H9 (cell line): ENCODE measurements around the gene UNC93A. TPM values are rescaled to one million over a fixed set of nuclear protein-coding genes. Genes with fewer than 3 reads are reported as not detected.

ENCODE experiments used
- DNase-seq: peaks from one replicate; pipeline ENCODE4 v3.0.0-alpha.2; 2017
- H2AFZ ChIP-seq: one replicate; pipeline ENCODE4 v1.6.1; 2013; ENCODE audit warnings: mild to moderate bottlenecking, low read length, control low read depth, moderate library complexity
- H2AK5ac ChIP-seq: 2 replicates; pipeline ENCODE4 v1.6.1; 2013; ENCODE audit warnings: low read length, control low read depth, mixed read lengths; ENCODE audit not compliant: insufficient read length
- H2BK120ac ChIP-seq: one replicate; pipeline ENCODE4 v1.6.1; 2013; ENCODE audit warnings: low read depth, mild to moderate bottlenecking, low read length, control low read depth, inconsistent platforms; ENCODE audit not compliant: poor library complexity, severe bottlenecking
- H2BK12ac ChIP-seq: 2 replicates; pipeline ENCODE4 v1.6.1; 2013; ENCODE audit warnings: low read length, control low read depth, mixed read lengths, low read depth; ENCODE audit not compliant: insufficient read length
- H2BK15ac ChIP-seq: 2 replicates; pipeline ENCODE4 v1.6.1; 2013; ENCODE audit warnings: low read depth, low read length, control low read depth
- H2BK20ac ChIP-seq: one replicate; pipeline ENCODE4 v1.6.1; 2013; ENCODE audit warnings: low read depth, mild to moderate bottlenecking, low read length, control low read depth, inconsistent platforms; ENCODE audit not compliant: poor library complexity, severe bottlenecking
- H2BK5ac ChIP-seq: 2 replicates; pipeline ENCODE4 v1.6.1; 2013; ENCODE audit warnings: low read length, control low read depth, mixed read lengths; ENCODE audit not compliant: insufficient read length
- H3K14ac ChIP-seq: 2 replicates; pipeline ENCODE4 v1.6.1; 2013; ENCODE audit warnings: low read length, control low read depth; ENCODE audit not compliant: insufficient read depth
- H3K18ac ChIP-seq: 2 replicates; pipeline ENCODE4 v1.6.1; 2013; ENCODE audit warnings: low read depth, mild to moderate bottlenecking, mixed read lengths, low read length, control low read depth; ENCODE audit not compliant: insufficient read length
- H3K23ac ChIP-seq: 2 replicates; pipeline ENCODE4 v1.6.1; 2013; ENCODE audit warnings: low read length, control low read depth, mixed read lengths, low read depth; ENCODE audit not compliant: insufficient read length
- H3K23me2 ChIP-seq: 2 replicates; pipeline ENCODE4 v1.6.1; 2013; ENCODE audit warnings: low read depth, mild to moderate bottlenecking, mixed read lengths, low read length, control low read depth; ENCODE audit not compliant: insufficient read length, poor library complexity, severe bottlenecking
- H3K27ac ChIP-seq: 2 replicates; pipeline ENCODE4 v1.5.1; 2013; ENCODE audit warnings: low read length, control low read depth, mixed read lengths, low read depth; ENCODE audit not compliant: insufficient read length
- H3K27me3 ChIP-seq: 2 replicates; pipeline ENCODE4 v1.6.1; 2013; ENCODE audit warnings: low read length, control low read depth, inconsistent platforms; ENCODE audit not compliant: insufficient read depth
- H3K4ac ChIP-seq: 2 replicates; pipeline ENCODE4 v1.6.1; 2013; ENCODE audit warnings: low read depth, mild to moderate bottlenecking, control low read depth, inconsistent platforms, low read length, moderate library complexity
- H3K4me1 ChIP-seq: 2 replicates; pipeline ENCODE4 v1.6.1; 2013; ENCODE audit warnings: low read length, control low read depth, inconsistent platforms; ENCODE audit not compliant: insufficient read depth
- H3K4me2 ChIP-seq: 2 replicates; pipeline ENCODE4 v1.6.1; 2013; ENCODE audit warnings: low read length, control low read depth, mixed read lengths; ENCODE audit not compliant: insufficient read length, insufficient read depth
- H3K56ac ChIP-seq: 2 replicates; pipeline ENCODE4 v1.6.1; 2013; ENCODE audit warnings: low read depth, mild to moderate bottlenecking, mixed read lengths, low read length, control low read depth; ENCODE audit not compliant: insufficient read length
- H3K79me1 ChIP-seq: 2 replicates; pipeline ENCODE4 v1.6.1; 2013; ENCODE audit warnings: low read depth, mild to moderate bottlenecking, moderate library complexity, low read length, control low read depth, inconsistent platforms; ENCODE audit not compliant: insufficient read depth, poor library complexity, severe bottlenecking
- H3K79me2 ChIP-seq: 2 replicates; pipeline ENCODE4 v1.6.1; 2013; ENCODE audit warnings: low read length, control low read depth, inconsistent platforms; ENCODE audit not compliant: insufficient read depth
- H3K9ac ChIP-seq: 2 replicates; pipeline ENCODE4 v1.6.1; 2013; ENCODE audit warnings: low read length, control low read depth, mixed read lengths; ENCODE audit not compliant: insufficient read length; ENCODE audit errors: extremely low read depth
- H3K9me3 ChIP-seq: one replicate; pipeline ENCODE4 v1.6.1; 2013; ENCODE audit warnings: low read depth, low read length, inconsistent platforms; ENCODE audit not compliant: control insufficient read depth
- H3T11ph ChIP-seq: one replicate; pipeline ENCODE4 v1.6.1; 2013; ENCODE audit warnings: mild to moderate bottlenecking, low read length, control low read depth, inconsistent platforms
- H4K20me1 ChIP-seq: one replicate; pipeline ENCODE4 v1.6.1; 2013; ENCODE audit not compliant: control insufficient read depth, insufficient read length, insufficient read depth
- H4K5ac ChIP-seq: 2 replicates; pipeline ENCODE4 v1.6.1; 2013; ENCODE audit warnings: low read depth, mild to moderate bottlenecking, mixed read lengths, low read length, control low read depth; ENCODE audit not compliant: insufficient read length
- H4K8ac ChIP-seq: replicated peaks from 2 replicates; pipeline ENCODE4 v1.6.1; 2013; ENCODE audit warnings: low read length, control low read depth, mixed read lengths, low read depth; ENCODE audit not compliant: insufficient read length
- H4K91ac ChIP-seq: 2 replicates; pipeline ENCODE4 v1.6.1; 2013; ENCODE audit warnings: low read depth, mild to moderate bottlenecking, moderate library complexity, mixed read lengths, low read length, control low read depth; ENCODE audit not compliant: insufficient read length
- H3K27ac Mint-ChIP-seq, 3 experiments: 2 replicates in 2 of 3; 3 replicates in 1 of 3; pipeline ENCODE4 v1.8.0; 2020 to 2021; ENCODE audit warnings: mixed read lengths in 3 of 3, mild to moderate bottlenecking in 1 of 3, moderate library complexity in 1 of 3
- H3K27me3 Mint-ChIP-seq: 2 replicates; pipeline ENCODE4 v1.8.0; 2021; ENCODE audit warnings: low read depth, mild to moderate bottlenecking, moderate library complexity, mixed read lengths
- H3K36me3 Mint-ChIP-seq, 3 experiments: 2 replicates in 2 of 3; 3 replicates in 1 of 3; pipeline ENCODE4 v1.8.0; 2020 to 2021; ENCODE audit warnings: low read depth in 3 of 3, mixed read lengths in 3 of 3; ENCODE audit not compliant: insufficient read depth in 1 of 3
- H3K4me1 Mint-ChIP-seq, 2 experiments: 2 replicates each; pipeline ENCODE4 v1.8.0; 2020; ENCODE audit warnings: mixed read lengths in 2 of 2
- H3K4me3 Mint-ChIP-seq, 2 experiments: 2 replicates in 1 of 2; 3 replicates in 1 of 2; pipeline ENCODE4 v1.8.0; 2020 to 2021; ENCODE audit warnings: mild to moderate bottlenecking in 2 of 2, mixed read lengths in 2 of 2, moderate library complexity in 1 of 2
- H3K9me3 Mint-ChIP-seq, 2 experiments: 2 replicates in 1 of 2; 3 replicates in 1 of 2; pipeline ENCODE4 v1.8.0; 2020; ENCODE audit warnings: mild to moderate bottlenecking in 2 of 2, mixed read lengths in 2 of 2, moderate library complexity in 1 of 2
- CTCF ChIP-seq: fragments of 200-600 bp; sonication (generic); conservative IDR thresholded peaks from 3 replicates; pipeline ENCODE4 v1.8.0; 2021; ENCODE audit warnings: antibody characterized with exemption, mild to moderate bottlenecking
- WGBS: extraction: QIAGEN DNeasy Blood & Tissue Kit; methylation state at CpG from one replicate; pipeline ENCODE4 v1.1.7; 2013; ENCODE audit warnings: missing lambda C conversion rate, low lambda C conversion rate, mixed read lengths; ENCODE audit not compliant: insufficient read length; ENCODE audit errors: extremely low coverage; 5-methylcytosine and 5-hydroxymethylcytosine counted together
- total RNA-seq: library from RNA; stranded (reverse); gene quantifications from 2 replicates; pipeline ENCODE4 v1.2.1, GENCODE V29; 2021

Gene UNC93A
- total RNA-seq, 1 experiment from 2014 or later = 0.70 TPM

DNA sequence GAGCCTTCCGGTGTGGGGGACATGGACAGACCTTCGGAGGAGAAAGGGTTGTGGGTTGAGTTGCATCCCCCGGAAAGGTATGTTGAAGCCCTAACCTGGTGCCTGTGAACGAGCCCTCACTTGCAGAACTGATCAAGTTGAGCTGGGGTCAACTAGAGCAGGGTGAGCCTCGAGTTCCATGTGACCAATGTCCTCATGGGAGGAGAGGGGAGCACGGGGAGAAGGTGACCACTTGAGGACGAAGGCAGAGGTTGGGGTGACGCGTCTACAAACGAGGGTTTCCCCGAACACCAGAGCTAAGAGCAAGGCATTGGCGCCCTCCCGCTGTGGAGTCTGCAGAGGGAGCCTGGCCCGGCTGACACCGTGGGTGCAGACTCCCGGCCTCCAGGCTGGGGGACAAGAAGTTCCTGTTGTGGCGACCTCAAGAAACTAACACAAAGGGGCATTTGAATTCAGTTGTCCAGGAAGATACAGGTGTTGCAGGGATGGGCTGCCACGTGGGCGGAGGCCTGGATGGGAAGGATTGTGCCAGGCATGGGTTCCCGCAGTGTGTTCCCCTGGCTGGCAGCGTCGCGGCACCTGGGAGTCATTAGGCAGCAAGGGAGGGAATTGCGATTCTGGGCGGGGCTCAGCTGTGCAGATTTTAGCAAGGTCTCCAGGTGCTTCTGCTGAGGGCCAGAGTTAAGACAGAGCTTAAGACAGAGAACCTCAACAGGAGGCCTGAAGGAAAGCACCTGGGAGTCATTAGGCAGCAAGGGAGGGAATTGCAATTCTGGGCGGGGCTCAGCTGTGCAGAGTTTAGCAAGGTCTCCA is 20.4 kb upstream of the UNC93A start:
- DNase-seq = peak; percentile 57
- peaks cover 0 to 2% (median 0%) of the 10 kb centered on the region in 3 experiments; a peak in 3 of 7 replicates for H3K36me3 Mint-ChIP-seq
- WGBS = no CpG with 5 or more reads among the region's 26 CpGs

More for the DNA sequence above, 20.4 kb upstream of the UNC93A start:
- Histone ChIP-seq H3K56ac (no peak overlapping the region), H3K27ac (no peak overlapping the region), H3K9me3 (no peaks in the 10 kb centered on the region), H2BK12ac (no peak overlapping the region), H4K91ac (no peak overlapping the region), H3K18ac (no peak overlapping the region), H4K8ac (no peak overlapping the region), H2AFZ (no peak overlapping the region), H3K27me3 (no peaks in the 10 kb centered on the region), H3K14ac (no peak overlapping the region), H4K5ac (no peak overlapping the region), H3K79me2 (no peaks in the 10 kb centered on the region), H3K4ac (no peak overlapping the region), H4K20me1 (no peaks in the 10 kb centered on the region), H2BK5ac (no peak overlapping the region), H3K23me2 (no peaks in the 10 kb centered on the region), H3K9ac (no peak overlapping the region), H2BK120ac (no peak overlapping the region), H3K79me1 (no peaks in the 10 kb centered on the region), H3K4me1 (no peaks in the 10 kb centered on the region), H2AK5ac (no peak overlapping the region), H3K4me2 (no peak overlapping the region), H3K23ac (no peak overlapping the region), H3T11ph (no peak overlapping the region), H2BK20ac (no peak overlapping the region), H2BK15ac (no peak overlapping the region)
- H3K27ac Mint-ChIP-seq = no peak overlapping the region; a peak in 1 of 7 replicates
- peaks cover 22 to 30% of the 10 kb centered on the region in 2 experiments for H3K4me1 Mint-ChIP-seq
- no peaks in the 10 kb centered on the region; a peak in 1 of 5 replicates for H3K9me3 Mint-ChIP-seq
- no peak for TF ChIP-seq CTCF
- peaks cover 15% of the 10 kb centered on the region for H3K27me3 Mint-ChIP-seq
- no peak overlapping the region; a peak in 1 of 5 replicates for H3K4me3 Mint-ChIP-seq
